Ascending aorta (tissue), 2 donors: ENCODE data around the gene SMU1. TPM values are rescaled to one million over a fixed set of nuclear protein-coding genes. Genes with fewer than 3 reads are reported as not detected.

Experiments
- DNase-seq, 2 donors: peaks; one replicate each; pipeline ENCODE4 v3.0.0-alpha.2; 2019; ENCODE audit warnings: low spot score in 2 of 2
- H3K27ac ChIP-seq, 2 donors: fragments of 200-600 bp; sonication (generic); one replicate each; pipeline ENCODE4 v1.5.1; 2016 to 2017; ENCODE audit warnings: mild to moderate bottlenecking in 1 of 2
- H3K27me3 ChIP-seq: fragments of 200-600 bp; sonication (generic); one replicate; pipeline ENCODE4 v1.5.1; 2017
- H3K36me3 ChIP-seq, 2 donors: fragments of 200-600 bp; sonication (generic); one replicate each; pipeline ENCODE4 v1.5.1; 2016
- H3K4me1 ChIP-seq, 2 donors: fragments of 200-600 bp; sonication (generic); one replicate each; pipeline ENCODE4 v1.5.1; 2016 to 2017; ENCODE audit warnings: mild to moderate bottlenecking in 1 of 2
- H3K4me3 ChIP-seq, 2 donors: fragments of 200-600 bp; sonication (generic); one replicate each; pipeline ENCODE4 v1.5.1; 2016 to 2017; ENCODE audit warnings: mild to moderate bottlenecking in 1 of 2
- H3K9me3 ChIP-seq, 2 donors: fragments of 200-600 bp; sonication (generic); one replicate each; pipeline ENCODE4 v1.5.1; 2016
- intact Hi-C: fragments of 100-400 bp; cut with DNase I; formaldehyde crosslinking; loops from one replicate; pipeline ENCODE4 v1.15.1; 2023
- total RNA-seq: library from RNA; depleted of rRNA; stranded (reverse); fragments of >200 nt; gene quantifications from one replicate; pipeline ENCODE4 v1.1.0, GENCODE V29; 2016
- TF ChIP-seq, protein P1 (sequence below), 3 experiments: fragments of 200-600 bp in 2 of 3; fragments of 450-650 bp in 1 of 3; sonication (generic) in 2 of 3; IDR thresholded peaks; one replicate each; pipeline ENCODE4 v1.5.1; 2016 to 2019; ENCODE audit warnings: antibody characterized with exemption in 3 of 3, mild to moderate bottlenecking in 1 of 3, moderate library complexity in 1 of 3

Gene SMU1
- total RNA-seq, 1 donor from 2014 or later, result 7.2 TPM

DNA sequence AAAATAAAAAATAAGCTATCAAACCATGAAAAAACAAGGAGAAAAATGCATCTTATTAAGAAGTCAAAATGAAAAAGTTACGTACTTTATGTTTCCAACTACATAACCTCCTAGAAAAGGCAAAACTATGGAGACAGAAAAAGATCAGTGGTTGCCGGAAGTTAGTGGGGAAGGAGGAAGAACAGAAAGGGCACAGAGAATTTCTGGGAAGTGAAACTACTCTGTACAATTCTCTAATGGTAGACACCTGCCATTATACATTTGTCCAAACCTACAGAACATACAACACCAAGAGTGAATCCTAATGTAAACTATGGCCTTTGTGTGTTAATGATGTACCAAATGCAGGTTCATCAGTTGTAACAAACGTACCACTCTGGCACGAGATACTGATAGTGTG is 25.3 kb downstream of the SMU1 start:
- no peaks in the 10 kb centered on the region for H3K4me1 ChIP-seq
- no peak overlapping the region for H3K4me3 ChIP-seq
- DNase-seq, result no peak
- H3K9me3 ChIP-seq, result no peaks in the 10 kb centered on the region
- H3K27ac ChIP-seq, result no peak overlapping the region
- TF ChIP-seq, protein P1, sequence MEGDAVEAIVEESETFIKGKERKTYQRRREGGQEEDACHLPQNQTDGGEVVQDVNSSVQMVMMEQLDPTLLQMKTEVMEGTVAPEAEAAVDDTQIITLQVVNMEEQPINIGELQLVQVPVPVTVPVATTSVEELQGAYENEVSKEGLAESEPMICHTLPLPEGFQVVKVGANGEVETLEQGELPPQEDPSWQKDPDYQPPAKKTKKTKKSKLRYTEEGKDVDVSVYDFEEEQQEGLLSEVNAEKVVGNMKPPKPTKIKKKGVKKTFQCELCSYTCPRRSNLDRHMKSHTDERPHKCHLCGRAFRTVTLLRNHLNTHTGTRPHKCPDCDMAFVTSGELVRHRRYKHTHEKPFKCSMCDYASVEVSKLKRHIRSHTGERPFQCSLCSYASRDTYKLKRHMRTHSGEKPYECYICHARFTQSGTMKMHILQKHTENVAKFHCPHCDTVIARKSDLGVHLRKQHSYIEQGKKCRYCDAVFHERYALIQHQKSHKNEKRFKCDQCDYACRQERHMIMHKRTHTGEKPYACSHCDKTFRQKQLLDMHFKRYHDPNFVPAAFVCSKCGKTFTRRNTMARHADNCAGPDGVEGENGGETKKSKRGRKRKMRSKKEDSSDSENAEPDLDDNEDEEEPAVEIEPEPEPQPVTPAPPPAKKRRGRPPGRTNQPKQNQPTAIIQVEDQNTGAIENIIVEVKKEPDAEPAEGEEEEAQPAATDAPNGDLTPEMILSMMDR (IDR thresholded peaks at IDR 0.05), result no peak
- H3K27me3 ChIP-seq, result no peaks in the 10 kb centered on the region
- H3K36me3 ChIP-seq, result peaks cover 56 to 74% of the 10 kb centered on the region in 2 donors
- intact Hi-C loops, result no loop called here

DNA sequence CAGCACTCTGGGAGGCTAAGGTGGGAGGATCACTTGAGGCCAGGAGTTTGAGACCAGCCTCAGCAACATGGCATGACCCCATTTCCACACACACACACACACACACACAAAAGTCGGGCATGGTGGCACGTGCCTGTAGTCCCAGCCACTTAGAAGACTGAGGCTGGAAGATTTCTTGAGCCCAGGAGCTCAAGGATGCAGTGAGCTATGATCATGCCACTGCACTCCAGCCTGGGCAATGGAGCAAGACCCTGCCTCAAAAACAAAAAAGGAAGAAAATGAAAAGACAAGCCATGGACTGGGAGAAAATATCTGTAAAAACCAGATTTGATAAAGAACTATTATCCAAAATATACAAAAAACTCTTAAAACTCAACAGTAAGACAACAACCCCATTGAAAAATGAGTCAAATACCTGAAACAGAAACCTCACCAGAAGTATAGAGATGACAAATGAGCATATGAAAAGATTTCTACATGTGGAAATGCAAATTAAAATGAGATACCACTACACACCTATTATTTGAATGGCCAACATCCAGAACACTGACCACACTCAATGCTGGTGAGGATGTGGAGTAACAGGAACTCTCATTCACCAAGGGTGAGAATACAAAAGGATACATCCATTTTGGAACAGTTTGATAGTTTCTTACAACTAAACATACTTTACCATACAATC is 26.7 kb downstream of the SMU1 start:
- Histone ChIP-seq H3K36me3 (peaks cover 49 to 66% of the 10 kb centered on the region in 2 donors), H3K4me1 (no peaks in the 10 kb centered on the region), H3K9me3 (no peaks in the 10 kb centered on the region), H3K27me3 (no peaks in the 10 kb centered on the region), H3K4me3 (no peak overlapping the region), H3K27ac (no peak overlapping the region)
- TF ChIP-seq, protein P1 (IDR thresholded peaks at IDR 0.05), result no peak
- DNase-seq, result no peak
- intact Hi-C loops, result no loop called here

DNA sequence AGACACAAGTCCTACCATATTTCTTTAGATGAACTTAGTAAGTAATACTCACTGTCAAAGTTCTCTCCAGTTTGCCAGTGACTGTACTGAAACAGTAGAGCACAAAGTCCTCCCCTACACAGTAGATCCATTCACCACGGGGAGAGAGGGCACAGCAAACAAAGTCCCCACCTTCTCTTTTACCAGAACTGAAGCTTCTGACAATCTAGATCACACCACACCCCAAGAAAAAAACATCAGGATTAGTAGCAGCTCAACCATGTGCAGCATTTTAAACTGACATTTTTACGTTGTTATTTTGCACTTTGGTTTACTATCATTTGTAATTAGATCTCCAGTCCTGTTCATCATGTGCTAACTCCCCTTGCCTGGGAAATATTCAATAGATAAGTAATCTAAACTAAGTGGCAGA is 28.4 kb downstream of the SMU1 start:
- intact Hi-C loops, result no loop called here
- Histone ChIP-seq H3K4me3 (no peak overlapping the region), H3K27me3 (no peaks in the 10 kb centered on the region), H3K4me1 (peaks cover 0 to 3% of the 10 kb centered on the region in 2 donors), H3K9me3 (no peaks in the 10 kb centered on the region), H3K27ac (no peak overlapping the region), H3K36me3 (peaks cover 42 to 50% of the 10 kb centered on the region in 2 donors)
- TF ChIP-seq, protein P1 (IDR thresholded peaks at IDR 0.05), result no peak
- no peak for DNase-seq

DNA sequence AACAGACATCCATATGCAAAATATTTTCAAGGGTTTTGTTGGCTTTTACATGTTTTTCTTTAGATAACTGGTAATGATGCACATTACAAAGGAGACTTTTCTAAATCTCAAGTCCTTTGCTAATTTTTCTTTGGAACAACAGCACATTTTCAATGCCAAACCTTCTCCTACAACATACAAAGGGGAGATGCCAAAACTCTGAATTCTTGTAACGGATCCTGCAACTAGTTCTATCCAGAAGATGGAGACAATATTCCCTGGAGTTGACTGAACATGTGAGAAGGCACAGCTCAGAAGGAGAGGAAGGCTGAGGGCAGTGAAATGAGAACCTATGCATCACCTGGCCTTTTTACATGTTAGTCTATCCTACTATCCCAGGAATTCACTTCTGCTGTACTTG is 30.4 kb downstream of the SMU1 start:
- TF ChIP-seq, protein P1 (IDR thresholded peaks at IDR 0.05), result no peak
- H3K27ac ChIP-seq, result no peak overlapping the region
- H3K36me3 ChIP-seq, result peaks cover 27 to 32% of the 10 kb centered on the region in 2 donors
- no peak overlapping the region for H3K4me3 ChIP-seq
- no peaks in the 10 kb centered on the region for H3K9me3 ChIP-seq
- intact Hi-C loops, result no loop called here
- DNase-seq, result no peak
- peaks cover 0 to 3% of the 10 kb centered on the region in 2 donors for H3K4me1 ChIP-seq
- H3K27me3 ChIP-seq, result no peaks in the 10 kb centered on the region

DNA sequence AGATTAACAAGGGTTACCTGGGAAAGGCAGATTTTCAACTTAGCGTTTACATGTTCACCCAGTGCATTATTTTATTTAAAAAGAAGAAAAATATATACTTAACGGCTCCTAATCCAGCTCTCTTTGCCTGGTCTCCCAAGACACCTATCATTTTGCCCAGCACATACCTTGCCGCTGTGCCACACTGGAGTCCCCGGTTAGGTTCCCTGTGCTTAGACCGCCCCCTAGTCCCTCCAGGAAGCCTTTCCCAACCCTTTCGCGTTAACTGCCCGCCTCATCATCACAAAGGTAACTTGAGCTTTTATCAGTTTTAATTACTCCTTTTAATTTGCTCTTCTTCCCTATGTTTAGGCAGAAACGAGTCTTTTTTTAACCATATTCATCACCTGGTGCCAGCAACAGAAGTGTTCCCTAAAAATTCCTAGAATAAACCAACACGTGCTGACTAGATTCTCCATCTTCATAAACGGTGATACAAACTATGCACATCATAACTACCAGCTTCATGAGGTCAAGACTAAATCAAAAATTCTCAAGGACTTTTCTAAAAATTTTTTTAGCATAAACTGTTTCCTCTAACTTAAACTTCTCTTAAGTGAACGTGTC is 31.7 kb downstream of the SMU1 start:
- peak overlapping the region; percentile 97 to 98 for H3K27ac ChIP-seq
- H3K36me3 ChIP-seq, result peaks cover 32 to 36% of the 10 kb centered on the region in 2 donors
- H3K9me3 ChIP-seq, result no peaks in the 10 kb centered on the region
- peaks cover 0 to 3% of the 10 kb centered on the region in 2 donors for H3K4me1 ChIP-seq
- intact Hi-C loops, result loop anchor here (1.0 to 2.0 kb wide), 3 partner anchors 19 to 43 kb away; partner anchors contain the start of genes APTX, DNAJA1 and SMU1
- TF ChIP-seq, protein P1 (IDR thresholded peaks at IDR 0.05), result peak in 1 of 3 experiments; percentile 25
- H3K27me3 ChIP-seq, result no peaks in the 10 kb centered on the region
- DNase-seq, result no peak
- peak overlapping the region; percentile 71 to 77 for H3K4me3 ChIP-seq
